Testis (tissue), 2 donors: ENCODE data around the gene CTSS.

Experiments used
- POLR2A ChIP-seq: fragments of 450-650 bp; IDR thresholded peaks from one replicate; pipeline ENCODE4 v1.6.1; 2017; ENCODE audit warnings: antibody characterized with exemption, mild to moderate bottlenecking, moderate library complexity
- TF ChIP-seq, protein P1 (sequence below), 3 experiments: fragments of 450-650 bp in 2 of 3; fragments of 200-600 bp in 1 of 3; sonication (generic) in 1 of 3; IDR thresholded peaks; one replicate each; pipeline ENCODE4 v1.5.1; 2016 to 2019; ENCODE audit warnings: antibody characterized with exemption in 3 of 3, mild to moderate bottlenecking in 2 of 3, moderate library complexity in 1 of 3

DNA sequence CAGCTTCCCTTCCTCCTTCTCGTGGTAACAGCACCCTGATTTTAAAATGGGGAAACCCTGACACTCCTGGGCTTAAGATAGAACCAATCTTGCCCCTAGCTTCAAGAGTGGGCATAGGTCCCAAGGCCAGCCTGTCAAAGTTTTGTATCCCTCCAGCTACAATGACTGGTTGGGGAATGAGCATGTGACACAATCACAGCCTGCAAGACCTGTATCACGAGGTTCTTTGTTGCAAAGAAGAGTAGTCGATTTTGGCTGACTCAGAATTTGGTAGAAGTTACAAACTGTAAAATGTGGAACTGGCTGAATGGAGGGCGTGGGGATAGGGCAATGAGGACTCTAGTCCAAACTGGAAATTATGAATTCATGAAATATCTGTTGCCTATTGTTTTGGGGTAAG, 23.8 kb upstream of the CTSS start:
- TF ChIP-seq, protein P1, sequence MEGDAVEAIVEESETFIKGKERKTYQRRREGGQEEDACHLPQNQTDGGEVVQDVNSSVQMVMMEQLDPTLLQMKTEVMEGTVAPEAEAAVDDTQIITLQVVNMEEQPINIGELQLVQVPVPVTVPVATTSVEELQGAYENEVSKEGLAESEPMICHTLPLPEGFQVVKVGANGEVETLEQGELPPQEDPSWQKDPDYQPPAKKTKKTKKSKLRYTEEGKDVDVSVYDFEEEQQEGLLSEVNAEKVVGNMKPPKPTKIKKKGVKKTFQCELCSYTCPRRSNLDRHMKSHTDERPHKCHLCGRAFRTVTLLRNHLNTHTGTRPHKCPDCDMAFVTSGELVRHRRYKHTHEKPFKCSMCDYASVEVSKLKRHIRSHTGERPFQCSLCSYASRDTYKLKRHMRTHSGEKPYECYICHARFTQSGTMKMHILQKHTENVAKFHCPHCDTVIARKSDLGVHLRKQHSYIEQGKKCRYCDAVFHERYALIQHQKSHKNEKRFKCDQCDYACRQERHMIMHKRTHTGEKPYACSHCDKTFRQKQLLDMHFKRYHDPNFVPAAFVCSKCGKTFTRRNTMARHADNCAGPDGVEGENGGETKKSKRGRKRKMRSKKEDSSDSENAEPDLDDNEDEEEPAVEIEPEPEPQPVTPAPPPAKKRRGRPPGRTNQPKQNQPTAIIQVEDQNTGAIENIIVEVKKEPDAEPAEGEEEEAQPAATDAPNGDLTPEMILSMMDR (IDR thresholded peaks at IDR 0.05), result no peak
- no peak for TF ChIP-seq POLR2A
